CD4-positive, alpha-beta T cell treated with Interleukin-17A for 4 hours (primary cell): ENCODE results near the gene VEGFC.

Experiments used
- DNase-seq: peaks from one replicate; pipeline ENCODE4 v3.0.0-alpha.2; 2020; ENCODE audit warnings: mixed read lengths

VEGFC gene

GRCh38 chr4:176758731-176759130, 34.0 kb downstream of the VEGFC start:
- DNase-seq, result no peak

DNA sequence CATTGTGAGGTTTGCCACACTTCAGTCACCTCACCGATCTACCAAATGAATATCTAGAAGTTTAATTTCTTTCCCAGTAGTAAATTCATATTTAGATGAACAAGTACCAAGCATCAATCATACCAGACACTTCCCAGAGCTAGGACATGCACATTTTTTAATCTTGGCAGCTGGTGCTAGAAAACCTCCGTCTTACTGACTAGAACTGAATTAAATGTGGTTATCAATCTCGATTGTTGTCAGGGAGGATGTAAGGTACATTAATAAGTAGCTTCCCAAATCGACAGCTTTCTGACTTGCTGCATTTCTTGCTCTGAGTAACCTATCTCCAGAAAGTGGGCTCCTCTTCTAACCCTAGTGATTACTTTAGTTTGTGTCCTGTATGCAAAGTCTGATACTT, 34.4 kb downstream of the VEGFC start:
- DNase-seq, result no peak

DNA sequence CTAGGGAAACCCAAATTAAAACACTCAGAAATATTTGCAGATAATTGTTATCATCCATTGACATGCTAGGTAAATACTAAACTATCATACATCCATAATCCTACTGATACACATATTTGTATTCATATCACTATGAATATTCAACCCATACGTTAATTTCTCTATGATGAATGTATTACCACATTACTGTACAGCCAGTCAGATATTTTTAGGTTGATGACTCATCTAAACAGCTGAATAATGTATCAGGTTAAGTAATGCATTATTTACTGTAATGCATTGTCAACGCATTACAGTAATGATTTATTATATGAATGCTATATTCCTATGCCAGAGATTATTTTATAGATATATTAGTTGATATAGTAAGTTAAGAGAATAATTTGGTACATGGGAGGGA, 37.1 kb downstream of the VEGFC start:
- DNase-seq, result no peak

DNA sequence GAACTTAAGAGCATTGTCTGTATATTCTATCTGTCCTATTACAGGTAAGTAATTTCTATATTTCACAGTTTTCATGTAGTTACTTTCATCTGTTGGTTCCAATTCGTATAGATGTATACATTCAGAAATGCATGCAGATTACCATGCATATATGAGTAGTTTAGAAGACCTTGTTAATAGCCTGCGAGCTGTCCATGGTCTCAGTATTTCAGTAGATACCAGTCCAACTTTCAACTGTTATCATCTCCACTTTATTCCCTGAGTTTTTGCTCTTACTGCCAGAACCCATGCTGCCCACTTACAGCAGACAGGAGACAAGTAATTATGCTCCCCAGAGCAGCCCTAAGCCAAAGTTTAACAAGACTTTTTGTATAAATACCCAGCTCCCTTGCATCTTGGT, 37.7 kb downstream of the VEGFC start:
- DNase-seq, result no peak

DNA sequence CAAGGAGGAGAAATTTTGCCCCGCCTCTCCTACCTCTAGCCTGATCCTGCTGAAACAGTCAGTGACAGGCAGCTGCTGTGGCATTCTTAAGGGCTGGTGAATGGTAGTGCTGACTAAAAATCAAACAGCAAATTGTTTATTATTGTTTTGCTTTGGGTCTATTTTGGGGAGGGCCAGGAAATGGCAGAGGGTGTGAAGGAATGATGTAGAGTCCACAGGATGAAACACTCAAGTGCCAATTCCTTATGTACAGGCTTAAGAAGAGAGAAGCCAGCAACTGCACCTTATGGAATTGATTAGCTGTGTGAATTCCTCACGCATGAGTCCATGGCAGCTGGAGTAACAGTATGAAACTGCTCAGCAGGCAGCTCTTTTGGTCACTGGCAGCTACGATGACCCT, 39.7 kb downstream of the VEGFC start:
- DNase-seq, result no peak

GRCh38 chr4:176752191-176752749, 40.5 kb downstream of the VEGFC start:
- no peak for DNase-seq

DNA sequence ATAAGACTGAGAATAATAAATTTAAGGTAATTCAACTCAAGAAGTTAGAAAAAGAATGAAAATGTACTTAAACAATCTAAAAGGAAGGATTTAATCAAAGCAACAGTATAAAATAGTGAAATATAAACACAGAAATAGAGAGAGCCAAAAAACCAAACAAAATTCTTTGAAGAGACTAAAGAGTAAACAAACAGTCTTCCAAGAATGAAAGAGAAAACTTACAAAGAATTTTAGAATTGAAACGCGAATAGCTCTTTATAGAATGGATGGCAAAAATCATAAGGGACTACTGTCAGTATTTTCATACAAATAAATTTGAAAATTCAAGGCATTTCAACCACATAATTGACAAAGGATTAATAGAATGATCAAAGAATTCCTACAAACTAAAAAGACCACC, 41.7 kb downstream of the VEGFC start:
- DNase-seq, result no peak

- DNase-seq, result no peak
Measured at GRCh38 chr4:176746846-176747245, 45.9 kb downstream of the VEGFC start.

DNA sequence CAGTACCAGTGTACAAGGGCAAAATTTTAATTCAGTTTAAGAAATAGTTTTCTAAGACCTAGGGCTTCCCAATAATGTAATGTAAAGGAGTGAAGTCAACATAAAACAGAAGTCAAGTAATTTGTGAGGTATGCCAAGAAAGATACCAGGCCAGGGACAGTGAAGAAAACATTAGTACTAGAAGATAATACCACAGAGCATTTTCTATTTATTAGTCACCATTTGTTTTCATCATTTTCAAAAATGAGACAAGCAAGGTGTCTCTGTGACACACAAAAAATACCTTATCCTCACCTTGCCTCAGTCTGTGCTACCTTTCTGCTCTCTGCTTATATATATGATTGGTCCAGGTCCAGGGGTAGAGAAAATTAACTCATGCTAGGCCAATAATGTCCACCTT, 46.8 kb downstream of the VEGFC start:
- DNase-seq, result no peak

DNA sequence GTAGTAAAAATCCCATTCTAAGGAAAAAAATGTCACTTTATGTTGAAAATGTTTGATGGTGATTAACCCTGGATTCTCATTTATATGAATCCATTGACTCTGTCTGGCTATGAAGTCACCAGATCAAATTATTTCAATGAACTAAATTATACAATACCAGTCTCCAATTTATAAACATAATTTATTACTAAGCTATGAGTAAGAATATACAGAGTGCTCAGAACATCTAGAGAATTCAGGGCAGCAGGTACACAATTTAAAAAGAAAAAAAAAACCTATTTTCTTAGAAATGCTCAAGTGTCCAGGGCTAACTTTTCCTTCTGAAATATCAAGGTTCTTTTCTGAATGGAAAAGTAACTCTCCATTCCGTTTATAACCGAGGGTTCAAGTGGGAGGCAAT, 48.6 kb downstream of the VEGFC start:
- no peak for DNase-seq

DNA sequence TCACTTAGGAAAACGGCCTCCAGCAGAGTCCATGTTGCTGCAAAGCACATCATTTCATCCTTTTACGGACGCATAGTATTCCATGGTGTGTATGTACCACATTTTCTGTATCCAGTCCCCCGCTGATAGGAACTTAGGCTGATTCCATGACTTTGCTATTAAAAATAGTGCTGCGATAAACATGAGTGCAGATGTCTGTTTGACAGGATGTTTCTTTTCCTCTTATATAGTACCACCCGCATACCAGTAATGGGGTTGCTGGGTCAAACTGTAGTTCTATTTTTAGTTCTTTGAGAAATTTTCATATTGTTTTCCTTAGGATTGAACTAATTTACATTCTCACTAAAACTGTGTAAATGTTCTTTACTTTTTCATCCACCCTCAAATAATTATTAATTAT, 50.5 kb downstream of the VEGFC start:
- no peak for DNase-seq

DNA sequence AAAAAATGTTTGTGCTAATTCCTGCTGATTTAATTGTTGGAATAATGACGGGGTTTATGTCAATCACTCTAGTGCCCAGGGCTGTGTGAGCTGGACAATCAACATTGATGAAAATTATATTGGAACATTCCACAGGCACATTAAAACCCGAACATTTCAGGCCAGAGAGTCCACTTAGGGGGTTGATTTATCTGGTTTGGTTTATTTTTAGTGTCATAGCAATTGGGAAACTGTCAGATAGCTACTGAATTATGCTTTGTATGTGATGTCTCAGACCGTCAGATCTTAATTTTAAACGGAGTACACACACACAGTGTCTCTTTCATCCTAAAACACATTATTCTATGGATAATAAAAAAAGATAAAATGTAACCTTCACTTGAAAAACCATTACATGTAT, 51.5 kb downstream of the VEGFC start:
- no peak for DNase-seq

DNA sequence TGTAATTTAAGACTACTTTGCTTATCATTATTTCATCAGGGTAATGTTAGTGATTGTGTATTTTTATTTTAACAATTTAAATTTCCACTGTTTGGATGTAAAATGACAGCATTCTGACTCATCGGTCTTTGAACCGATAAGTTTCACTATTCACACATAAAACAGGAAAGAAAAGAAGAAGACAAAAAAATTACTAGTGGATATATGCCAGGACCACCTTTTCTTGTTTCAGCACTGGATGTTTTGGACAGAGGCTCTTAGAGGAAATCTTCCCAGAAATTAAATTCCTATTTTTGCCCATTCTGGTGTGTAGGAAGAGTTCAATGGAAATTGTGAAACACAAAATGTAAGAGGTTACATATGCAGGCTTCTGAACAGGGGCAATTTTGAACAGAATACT, 57.4 kb downstream of the VEGFC start:
- no peak for DNase-seq

DNA sequence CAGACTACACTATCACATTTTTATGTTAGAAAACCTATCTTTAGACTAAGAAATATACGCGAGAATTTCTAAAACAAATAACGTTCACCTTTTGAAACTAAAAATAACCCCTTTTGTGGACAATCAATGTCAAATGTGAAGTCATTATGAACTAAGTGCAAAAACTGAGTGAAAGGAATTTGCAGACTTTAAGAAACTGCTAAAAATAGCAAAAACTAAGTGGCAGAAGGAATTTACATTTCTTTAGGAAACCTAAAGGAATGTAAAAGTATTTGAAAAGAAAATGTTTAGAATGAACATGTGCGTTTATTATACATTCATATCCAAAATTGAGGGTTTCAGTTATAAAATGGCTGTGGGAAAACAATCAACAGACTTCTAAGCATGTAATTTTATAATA, 58.3 kb downstream of the VEGFC start:
- no peak for DNase-seq

GRCh38 chr4:176729489-176729888, 63.2 kb downstream of the VEGFC start:
- no peak for DNase-seq

DNA sequence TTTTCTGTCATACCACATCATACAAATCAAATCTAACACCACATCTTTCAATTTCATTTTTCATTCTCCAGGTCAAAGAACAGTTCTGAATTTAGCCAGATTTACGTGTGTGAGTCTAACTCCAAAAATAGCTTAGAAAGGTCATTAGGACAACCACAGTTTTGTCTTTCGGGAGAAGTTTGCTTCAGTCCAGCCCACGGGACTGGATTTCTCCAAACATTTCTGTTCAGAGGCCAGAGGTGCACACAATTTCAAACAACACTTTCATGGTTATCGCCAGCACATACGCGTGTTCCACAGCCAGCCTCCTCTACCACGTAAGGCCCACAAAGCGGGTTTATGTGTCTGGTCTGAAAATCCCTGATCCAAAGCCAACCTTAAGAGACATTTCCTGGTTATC, 65.9 kb downstream of the VEGFC start:
- DNase-seq, result no peak

GRCh38 chr4:176721459-176721858, 71.3 kb downstream of the VEGFC start:
- no peak for DNase-seq

GRCh38 chr4:176718881-176719280, 73.8 kb downstream of the VEGFC start:
- no peak for DNase-seq

GRCh38 chr4:176717237-176717636, 75.5 kb downstream of the VEGFC start:
- DNase-seq, result no peak

- no peak for DNase-seq
Measured at GRCh38 chr4:176709417-176709816, 83.3 kb downstream of the VEGFC start.

DNA sequence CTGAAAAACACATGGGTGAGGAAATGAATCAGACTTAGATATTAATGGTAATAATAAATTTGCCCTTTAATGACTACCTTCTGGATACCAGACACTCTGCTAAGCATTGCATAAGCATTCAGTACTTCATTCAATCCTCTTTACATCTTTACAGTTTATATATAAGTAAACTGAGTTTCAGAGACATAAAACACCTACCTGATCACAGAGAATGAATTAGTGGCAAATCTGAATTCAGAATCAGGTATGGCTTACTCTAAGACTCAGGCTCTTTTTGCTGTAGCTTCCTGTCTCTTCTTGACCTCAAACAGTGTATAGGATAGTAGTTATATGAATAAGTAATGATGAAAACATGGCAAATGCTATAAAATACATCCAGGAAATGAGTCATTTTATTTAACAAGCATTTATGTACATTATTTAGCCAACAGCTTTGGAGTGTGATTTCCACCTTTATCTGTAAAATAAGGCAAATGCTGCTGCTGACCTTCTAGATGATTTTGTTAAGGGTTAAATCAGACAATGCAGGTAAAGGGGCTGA, 83.9 kb downstream of the VEGFC start:
- DNase-seq, result no peak

- DNase-seq, result no peak
Measured at GRCh38 chr4:176690716-176691115, 102.0 kb downstream of the VEGFC start.

- no peak for DNase-seq
Measured at GRCh38 chr4:176680668-176681180, 112.0 kb downstream of the VEGFC start.

GRCh38 chr4:176676901-176677300, 115.8 kb downstream of the VEGFC start:
- DNase-seq, result no peak

DNA sequence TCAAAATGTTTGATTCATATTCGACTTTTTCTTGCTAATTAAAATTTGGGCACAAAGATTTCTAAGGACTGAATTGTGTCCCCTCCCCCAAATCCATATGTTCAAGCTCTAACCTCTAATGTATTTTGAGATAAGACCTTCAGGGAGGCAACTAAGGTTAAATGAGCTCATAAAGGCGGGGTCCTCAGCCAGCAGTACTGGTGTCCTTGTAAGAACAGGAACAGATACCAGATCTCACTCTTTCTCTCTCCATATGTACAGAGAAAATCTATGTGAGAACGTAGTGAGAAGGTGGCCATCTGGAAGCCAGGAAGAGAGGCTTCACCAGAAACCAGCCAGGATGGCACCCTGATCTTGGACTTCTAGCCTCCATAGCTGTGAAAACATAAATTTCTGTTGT, 116.9 kb downstream of the VEGFC start:
- DNase-seq, result no peak
